H1 (cell line): Measurements from ENCODE around the gene C1D. TPM values are rescaled to one million over a fixed set of nuclear protein-coding genes. Genes with fewer than 3 reads are reported as not detected.

ENCODE experiments used
- CBX8 ChIP-seq: fragments of 300-800, 300-1000 bp; sonication (generic); IDR thresholded peaks from 2 replicates; pipeline ENCODE4 v1.7.1; 2016; ENCODE audit warnings: low read depth, low read length, borderline replicate concordance
- CHD7 ChIP-seq: fragments of 300-600 bp; sonication (generic); IDR thresholded peaks from 2 replicates; pipeline ENCODE4 v1.7.1; 2012; ENCODE audit warnings: low read length, moderate library complexity, mild to moderate bottlenecking, inconsistent platforms; ENCODE audit not compliant: insufficient replicate concordance
- EZH2 ChIP-seq: fragments of 200-600 bp; sonication (generic); IDR thresholded peaks from 2 replicates; pipeline ENCODE4 v1.7.1; 2012; ENCODE audit warnings: low read depth, mild to moderate bottlenecking, moderate library complexity, low read length, inconsistent platforms; ENCODE audit not compliant: severe bottlenecking
- NRF1 ChIP-seq: IDR thresholded peaks from 2 replicates; pipeline ENCODE4 v1.6.1; 2011; ENCODE audit warnings: mild to moderate bottlenecking, low read depth, low read length, improper control_type of control experiment
- SP4 ChIP-seq: IDR thresholded peaks from 2 replicates; pipeline ENCODE4 v1.6.1; 2012; ENCODE audit warnings: low read length, inconsistent platforms
- TBP ChIP-seq: IDR thresholded peaks from 2 replicates; pipeline ENCODE4 v1.6.1; 2011; ENCODE audit warnings: low read depth, low read length, improper control_type of control experiment
- TEAD4 ChIP-seq: IDR thresholded peaks from 2 replicates; pipeline ENCODE4 v1.6.1; 2012; ENCODE audit warnings: low read depth, low read length, inconsistent platforms, mixed read lengths
- polyA plus RNA-seq, 7 experiments: library from polyadenylated mRNA; depleted of rRNA in 3 of 7; stranded (reverse) in 5 of 7; unstranded in 2 of 7; fragments of >200 nt in 5 of 7; fragments of 200-250 nt in 2 of 7; gene quantifications; 1 replicate in 5 of 7; 2 replicates in 1 of 7; 4 replicates in 1 of 7; pipeline versions ENCODE4 v1.2.1 to v1.2.3, GENCODE V29; 2011 to 2013; ENCODE audit warnings: missing spikeins in 2 of 7, mixed read lengths in 2 of 7
- total RNA-seq: library from RNA; stranded (reverse); fragmentation: NEBNext Ultra II Directional; extraction: Animal tissue kit (Norgen Biotek cat#: 25700); gene quantifications from 2 replicates; pipeline ENCODE4 v1.2.1, GENCODE V29; 2021

Gene C1D
- total and polyA plus RNA-seq, 2 of the 8 experiments (the other 6 are each of a cell fraction or from before 2014, with no cell fraction given), result 17.5 to 24.1 TPM

GRCh38 chr2:68103709-68104055, 40.9 kb upstream of the C1D start (continued):
- TF ChIP-seq CHD7 (no peak), SP4 (no peak), EZH2 (no peak), TBP (no peak), NRF1 (no peak), CBX8 (no peak), TEAD4 (no peak)
